SU-DHL-6 (cell line): Measurements from ENCODE around the gene ST14.

ENCODE experiments used
- H2AFZ ChIP-seq: fragments of 200-600 bp; sonication (generic); 2 replicates; pipeline ENCODE4 v1.6.1; 2014; ENCODE audit warnings: low read depth, mild to moderate bottlenecking, moderate library complexity, mixed read lengths, antibody characterized with exemption, low read length; ENCODE audit not compliant: severe bottlenecking
- H3F3A ChIP-seq: fragments of 200-600 bp; shearing (Covaris generic); 2 replicates; pipeline ENCODE4 v1.6.0; 2016; ENCODE audit warnings: antibody characterized with exemption, mild to moderate bottlenecking; ENCODE audit not compliant: insufficient read depth
- H3K27ac ChIP-seq: fragments of 200-600 bp; sonication (generic); 2 replicates; pipeline ENCODE4 v1.5.1; 2016; ENCODE audit warnings: low read depth, mild to moderate bottlenecking, low read length, moderate library complexity, mixed read lengths
- H3K27me3 ChIP-seq: fragments of 200-600 bp; sonication (generic), shearing (Covaris generic); 2 replicates; pipeline ENCODE4 v1.6.0; 2014; ENCODE audit warnings: mild to moderate bottlenecking, low read length
- H3K36me3 ChIP-seq: fragments of 200-600 bp; sonication (generic); 2 replicates; pipeline ENCODE4 v1.6.1; 2014; ENCODE audit warnings: mild to moderate bottlenecking, low read length, mixed read lengths
- H3K4me2 ChIP-seq: fragments of 300-600, 200-600 bp; shearing (Covaris generic), sonication (generic); 2 replicates; pipeline ENCODE4 v1.6.0; 2014; ENCODE audit warnings: low read length, low read depth, mild to moderate bottlenecking; ENCODE audit not compliant: poor library complexity, severe bottlenecking
- H3K4me3 ChIP-seq: fragments of 200-600 bp; sonication (generic); 2 replicates; pipeline ENCODE4 v1.5.1; 2014; ENCODE audit warnings: antibody characterized with exemption, low read length, mild to moderate bottlenecking, mixed read lengths; ENCODE audit not compliant: insufficient read depth, poor library complexity, severe bottlenecking
- H3K79me2 ChIP-seq: fragments of 200-600 bp; sonication (generic); 2 replicates; pipeline ENCODE4 v1.6.1; 2014; ENCODE audit warnings: mild to moderate bottlenecking, low read length, moderate library complexity; ENCODE audit not compliant: insufficient read depth
- H3K9ac ChIP-seq: fragments of 200-600 bp; sonication (generic); 2 replicates; pipeline ENCODE4 v1.7.0; 2014; ENCODE audit warnings: mild to moderate bottlenecking, low read length
- H3K9me2 ChIP-seq: fragments of 200-600 bp; sonication (generic); replicated peaks from 2 replicates; pipeline ENCODE4 v1.6.1; 2014; ENCODE audit warnings: low read length; ENCODE audit not compliant: insufficient read depth
- H3K9me3 ChIP-seq: fragments of 200-600 bp; sonication (generic); 2 replicates; pipeline ENCODE4 v1.6.1; 2014; ENCODE audit warnings: low read length, mixed read lengths; ENCODE audit not compliant: insufficient read depth
- H4K20me1 ChIP-seq: fragments of 200-600 bp; sonication (generic); 2 replicates; pipeline ENCODE4 v1.6.1; 2014; ENCODE audit warnings: low read depth, mild to moderate bottlenecking, antibody characterized with exemption, low read length, moderate library complexity, mixed read lengths
- CTCF ChIP-seq: fragments of 200-600 bp; sonication (generic); IDR thresholded peaks from one replicate; pipeline ENCODE4 v1.5.1; 2017; ENCODE audit warnings: antibody characterized with exemption, mild to moderate bottlenecking, low read length, moderate library complexity; ENCODE audit not compliant: insufficient read depth, poor library complexity, severe bottlenecking
- EZH2phosphoT487 ChIP-seq: fragments of 200-600 bp; sonication (generic), shearing (Covaris generic); conservative IDR thresholded peaks from 2 replicates; pipeline ENCODE4 v1.6.1; 2018; ENCODE audit warnings: mild to moderate bottlenecking, antibody characterized with exemption, low read length, moderate library complexity, mixed read lengths

ST14 gene

GRCh38 chr11:130197386-130198035 is 37.9 kb downstream of the ST14 start:
- Histone ChIP-seq H3K27me3 (no peaks in the 10 kb centered on the region), H2AFZ (no peak overlapping the region), H3K9me2 (no peaks in the 10 kb centered on the region), H3K4me3 (no peak overlapping the region), H3K9ac (no peak overlapping the region), H4K20me1 (no peaks in the 10 kb centered on the region), H3K4me2 (no peak overlapping the region), H3K79me2 (no peaks in the 10 kb centered on the region), H3K9me3 (no peaks in the 10 kb centered on the region), H3K36me3 (no peaks in the 10 kb centered on the region), H3F3A (no peaks in the 10 kb centered on the region), H3K27ac (no peak overlapping the region)
- TF ChIP-seq EZH2phosphoT487 (no peak), CTCF (no peak)

- no peaks in the 10 kb centered on the region for H3K27me3 ChIP-seq
- no peaks in the 10 kb centered on the region for H3K79me2 ChIP-seq
- no peaks in the 10 kb centered on the region for H3K9me3 ChIP-seq
- H3K4me3 ChIP-seq: no peak overlapping the region
- H3K9ac ChIP-seq: no peak overlapping the region
- H4K20me1 ChIP-seq: no peaks in the 10 kb centered on the region
- no peaks in the 10 kb centered on the region for H3K36me3 ChIP-seq
- H3F3A ChIP-seq: no peaks in the 10 kb centered on the region
- no peak for TF ChIP-seq CTCF
- no peak for TF ChIP-seq EZH2phosphoT487
- H3K9me2 ChIP-seq: no peaks in the 10 kb centered on the region
- no peak overlapping the region for H2AFZ ChIP-seq
- H3K27ac ChIP-seq: no peak overlapping the region
- H3K4me2 ChIP-seq: no peak overlapping the region
These were observed 38.7 kb downstream of the ST14 start for GRCh38 chr11:130198292-130198691.

- Histone ChIP-seq H3K36me3 (no peaks in the 10 kb centered on the region), H3K79me2 (no peaks in the 10 kb centered on the region), H3F3A (no peaks in the 10 kb centered on the region), H4K20me1 (no peaks in the 10 kb centered on the region), H3K9me3 (no peaks in the 10 kb centered on the region), H3K4me3 (no peak overlapping the region), H3K27ac (no peak overlapping the region), H2AFZ (no peak overlapping the region), H3K4me2 (no peak overlapping the region), H3K9me2 (no peaks in the 10 kb centered on the region), H3K9ac (no peak overlapping the region), H3K27me3 (no peaks in the 10 kb centered on the region)
- no peak for TF ChIP-seq EZH2phosphoT487
These were observed 39.4 kb downstream of the ST14 start for GRCh38 chr11:130198964-130199363.

- Histone ChIP-seq H3K36me3 (no peaks in the 10 kb centered on the region), H3K4me2 (no peak overlapping the region), H4K20me1 (no peaks in the 10 kb centered on the region), H3K9me2 (no peaks in the 10 kb centered on the region), H2AFZ (no peak overlapping the region), H3K4me3 (no peak overlapping the region), H3K27ac (no peak overlapping the region), H3K9me3 (no peaks in the 10 kb centered on the region), H3K9ac (no peak overlapping the region), H3K79me2 (no peaks in the 10 kb centered on the region), H3F3A (no peaks in the 10 kb centered on the region), H3K27me3 (no peaks in the 10 kb centered on the region)
- no peak for TF ChIP-seq CTCF
These were observed 40.2 kb downstream of the ST14 start for GRCh38 chr11:130199792-130200191.
